Gastrocnemius medialis (tissue), 4 donors: ENCODE results near the gene XPO1. TPM values are rescaled to one million over a fixed set of nuclear protein-coding genes. Genes with fewer than 3 reads are reported as not detected.

Source experiments
- ATAC-seq, 2 donors: fragments of 150-250 bp; one replicate each; pipeline ENCODE4 v1.9.1; 2016
- DNase-seq, 2 donors: peaks; one replicate each; pipeline ENCODE4 v3.0.0-alpha.2; 2019
- H3K27ac ChIP-seq, 4 donors: fragments of 200-600 bp; sonication (generic); 1 replicate in 1 of 4; 2 replicates in 3 of 4; pipeline ENCODE4 v1.5.1; 2016 to 2018; ENCODE audit warnings: mild to moderate bottlenecking in 2 of 4, moderate library complexity in 1 of 4
- H3K27me3 ChIP-seq, 3 donors: fragments of 200-600 bp; sonication (generic) in 2 of 3; 1 replicate in 1 of 3; 2 replicates in 2 of 3; pipeline versions ENCODE4 v1.5.1 to v1.6.0; 2016 to 2019; ENCODE audit warnings: mild to moderate bottlenecking in 1 of 3, moderate library complexity in 1 of 3
- H3K36me3 ChIP-seq, 2 donors: fragments of 200-600 bp; sonication (generic) in 1 of 2; one replicate each; pipeline ENCODE4 v1.5.1; 2017 to 2018
- H3K4me1 ChIP-seq, 2 donors: fragments of 200-600 bp; sonication (generic) in 1 of 2; one replicate each; pipeline ENCODE4 v1.5.1; 2016 to 2017; ENCODE audit warnings: mild to moderate bottlenecking in 2 of 2
- H3K4me3 ChIP-seq, 4 donors: fragments of 200-600 bp; sonication (generic) in 3 of 4; 1 replicate in 1 of 4; 2 replicates in 3 of 4; pipeline ENCODE4 v1.5.1; 2016 to 2019; ENCODE audit warnings: mild to moderate bottlenecking in 2 of 4
- H3K9me3 ChIP-seq, 3 donors: fragments of 200-600 bp; sonication (generic) in 2 of 3; 1 replicate in 1 of 3; 2 replicates in 2 of 3; pipeline ENCODE4 v1.5.1; 2016 to 2019
- POLR2A ChIP-seq, 2 donors: fragments of 450-650 bp; IDR thresholded peaks; one replicate each; pipeline ENCODE4 v1.6.1; 2017; ENCODE audit warnings: antibody characterized with exemption in 2 of 2, mild to moderate bottlenecking in 2 of 2, moderate library complexity in 2 of 2
- in situ Hi-C, 4 donors: fragments of 200-750 bp; cut with MboI; loops; one replicate each; pipeline versions ENCODE4 v1.15.0 to v1.8.0; 2017; ENCODE audit warnings: low sequenced_read_pairs in 4 of 4
- intact Hi-C: fragments of 100-400 bp; cut with DNase I; formaldehyde crosslinking; loops from one replicate; pipeline ENCODE4 v1.15.1; 2023; ENCODE audit warnings: low total_unique reads
- total RNA-seq, 4 donors: library from RNA; depleted of rRNA; stranded (reverse); fragments of >200 nt; gene quantifications; one replicate each; pipeline versions ENCODE4 v1.1.0 to v1.2.3, GENCODE V29; 2016
- TF ChIP-seq, protein P1 (sequence below), 5 experiments: fragments of 450-650 bp in 3 of 5; fragments of 200-600 bp in 2 of 5; sonication (generic) in 2 of 5; IDR thresholded peaks in 4 of 5; conservative IDR thresholded peaks in 1 of 5; 1 replicate in 4 of 5; 2 replicates in 1 of 5; pipeline ENCODE4 v1.5.1; 2016 to 2019; ENCODE audit warnings: antibody characterized with exemption in 5 of 5, mild to moderate bottlenecking in 3 of 5, moderate library complexity in 3 of 5

The XPO1 gene
- total RNA-seq, 4 donors from 2014 or later, result 34.3 to 69.1 (median 56.3) TPM

- TF ChIP-seq, protein P1, sequence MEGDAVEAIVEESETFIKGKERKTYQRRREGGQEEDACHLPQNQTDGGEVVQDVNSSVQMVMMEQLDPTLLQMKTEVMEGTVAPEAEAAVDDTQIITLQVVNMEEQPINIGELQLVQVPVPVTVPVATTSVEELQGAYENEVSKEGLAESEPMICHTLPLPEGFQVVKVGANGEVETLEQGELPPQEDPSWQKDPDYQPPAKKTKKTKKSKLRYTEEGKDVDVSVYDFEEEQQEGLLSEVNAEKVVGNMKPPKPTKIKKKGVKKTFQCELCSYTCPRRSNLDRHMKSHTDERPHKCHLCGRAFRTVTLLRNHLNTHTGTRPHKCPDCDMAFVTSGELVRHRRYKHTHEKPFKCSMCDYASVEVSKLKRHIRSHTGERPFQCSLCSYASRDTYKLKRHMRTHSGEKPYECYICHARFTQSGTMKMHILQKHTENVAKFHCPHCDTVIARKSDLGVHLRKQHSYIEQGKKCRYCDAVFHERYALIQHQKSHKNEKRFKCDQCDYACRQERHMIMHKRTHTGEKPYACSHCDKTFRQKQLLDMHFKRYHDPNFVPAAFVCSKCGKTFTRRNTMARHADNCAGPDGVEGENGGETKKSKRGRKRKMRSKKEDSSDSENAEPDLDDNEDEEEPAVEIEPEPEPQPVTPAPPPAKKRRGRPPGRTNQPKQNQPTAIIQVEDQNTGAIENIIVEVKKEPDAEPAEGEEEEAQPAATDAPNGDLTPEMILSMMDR (IDR thresholded peaks at IDR 0.05 in 4 of 5, conservative IDR thresholded peaks at IDR 0.05 in 1 of 5), result no peak
- TF ChIP-seq POLR2A (IDR thresholded peaks at IDR 0.05), result no peak
- intact Hi-C loops, result no loop called here
- in situ Hi-C loops, result no loop called here
- Histone ChIP-seq H3K27me3 (no peaks in the 10 kb centered on the region), H3K4me1 (no peaks in the 10 kb centered on the region), H3K27ac (peak overlapping the region in 1 of 4 donors; percentile 8), H3K36me3 (peaks cover 0 to 41% of the 10 kb centered on the region in 2 donors), H3K9me3 (no peaks in the 10 kb centered on the region), H3K4me3 (no peak overlapping the region)
- DNase-seq (no peak), ATAC-seq (no peak)
These were observed 27.2 kb downstream of the XPO1 start for GRCh38 chr2:61510674-61511671.

GRCh38 chr2:61504949-61505348, 33.2 kb downstream of the XPO1 start:
- in situ Hi-C loops (no loop called here), intact Hi-C loops (no loop called here)
- H3K36me3 ChIP-seq, result peaks cover 0 to 22% of the 10 kb centered on the region in 2 donors

DNA sequence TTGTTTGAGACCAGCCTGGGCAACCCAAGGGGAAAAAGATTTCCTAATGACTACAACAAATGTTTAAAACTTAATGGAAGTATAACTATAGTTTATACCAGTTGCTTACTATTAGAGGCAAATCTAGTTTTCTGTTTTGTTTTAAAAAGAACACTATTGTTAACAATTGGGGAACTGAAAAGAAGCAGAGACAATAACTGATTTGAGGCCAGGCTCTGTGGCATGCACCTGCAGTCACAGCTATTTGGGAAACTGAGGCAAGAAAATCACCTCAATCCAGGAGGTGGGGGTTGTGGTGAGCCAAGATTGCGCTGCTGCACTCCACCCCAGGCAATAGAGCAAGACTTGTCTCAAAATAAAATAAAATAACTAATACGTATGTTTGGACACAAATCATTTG, 39.1 kb downstream of the XPO1 start:
- ATAC-seq (no peak), DNase-seq (no peak)
- H3K27ac ChIP-seq, result peak overlapping the region in 1 of 4 donors; percentile 11
- no peaks in the 10 kb centered on the region for H3K27me3 ChIP-seq
- H3K9me3 ChIP-seq, result no peaks in the 10 kb centered on the region
- H3K4me1 ChIP-seq, result peaks cover 0 to 5% of the 10 kb centered on the region in 2 donors
- H3K36me3 ChIP-seq, result peaks cover 4 to 67% of the 10 kb centered on the region in 2 donors
- intact Hi-C loops (no loop called here), in situ Hi-C loops (no loop called here)
- no peak overlapping the region for H3K4me3 ChIP-seq
- TF ChIP-seq POLR2A (IDR thresholded peaks at IDR 0.05), result no peak
- TF ChIP-seq, protein P1 (IDR thresholded peaks at IDR 0.05 in 4 of 5, conservative IDR thresholded peaks at IDR 0.05 in 1 of 5), result no peak

More at GRCh38 chr2:61504949-61505348, 33.2 kb downstream of the XPO1 start:
- ATAC-seq (no peak), DNase-seq (no peak)
- H3K9me3 ChIP-seq, result no peaks in the 10 kb centered on the region
- no peak overlapping the region for H3K4me3 ChIP-seq
- H3K27me3 ChIP-seq, result no peaks in the 10 kb centered on the region
- TF ChIP-seq, protein P1 (IDR thresholded peaks at IDR 0.05 in 4 of 5, conservative IDR thresholded peaks at IDR 0.05 in 1 of 5), result no peak
- TF ChIP-seq POLR2A (IDR thresholded peaks at IDR 0.05), result no peak
- no peak overlapping the region for H3K27ac ChIP-seq
- no peaks in the 10 kb centered on the region for H3K4me1 ChIP-seq

DNA sequence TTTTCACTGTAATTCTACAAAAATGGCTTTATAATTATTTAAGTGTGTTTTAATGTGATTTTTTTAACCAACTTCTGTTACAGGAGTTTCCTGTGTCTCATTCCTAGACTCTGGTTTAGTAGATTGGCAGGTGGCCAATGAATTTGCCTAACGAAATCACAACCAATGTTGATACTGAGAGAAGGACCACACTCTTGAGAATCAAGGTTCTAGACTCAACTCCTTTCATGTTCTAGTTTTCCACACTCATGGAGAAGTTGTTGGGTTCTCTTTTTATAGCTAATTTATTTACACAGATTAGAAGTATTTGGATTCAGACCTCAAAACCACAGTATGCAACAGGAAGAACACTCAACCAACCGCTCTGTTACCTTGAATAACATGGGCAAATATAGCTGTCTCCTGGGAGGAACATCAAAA, 44.6 kb downstream of the XPO1 start:
- peak overlapping the region in 2 of 4 donors; percentile 3 to 45 for H3K27ac ChIP-seq
- in situ Hi-C loops, result no loop called here
- no peak for DNase-seq
- ATAC-seq, result no peak
- H3K27me3 ChIP-seq, result no peaks in the 10 kb centered on the region
- intact Hi-C loops, result no loop called here
- H3K4me3 ChIP-seq, result no peak overlapping the region
- TF ChIP-seq POLR2A (IDR thresholded peaks at IDR 0.05), result no peak
- TF ChIP-seq, protein P1 (IDR thresholded peaks at IDR 0.05 in 4 of 5, conservative IDR thresholded peaks at IDR 0.05 in 1 of 5), result no peak
- H3K36me3 ChIP-seq, result peaks cover 5 to 90% of the 10 kb centered on the region in 2 donors
- peaks cover 0 to 5% of the 10 kb centered on the region in 2 donors for H3K4me1 ChIP-seq
- H3K9me3 ChIP-seq, result no peaks in the 10 kb centered on the region
